ENCODE measurements around the gene ENTR1.

Gene ENTR1

DNA sequence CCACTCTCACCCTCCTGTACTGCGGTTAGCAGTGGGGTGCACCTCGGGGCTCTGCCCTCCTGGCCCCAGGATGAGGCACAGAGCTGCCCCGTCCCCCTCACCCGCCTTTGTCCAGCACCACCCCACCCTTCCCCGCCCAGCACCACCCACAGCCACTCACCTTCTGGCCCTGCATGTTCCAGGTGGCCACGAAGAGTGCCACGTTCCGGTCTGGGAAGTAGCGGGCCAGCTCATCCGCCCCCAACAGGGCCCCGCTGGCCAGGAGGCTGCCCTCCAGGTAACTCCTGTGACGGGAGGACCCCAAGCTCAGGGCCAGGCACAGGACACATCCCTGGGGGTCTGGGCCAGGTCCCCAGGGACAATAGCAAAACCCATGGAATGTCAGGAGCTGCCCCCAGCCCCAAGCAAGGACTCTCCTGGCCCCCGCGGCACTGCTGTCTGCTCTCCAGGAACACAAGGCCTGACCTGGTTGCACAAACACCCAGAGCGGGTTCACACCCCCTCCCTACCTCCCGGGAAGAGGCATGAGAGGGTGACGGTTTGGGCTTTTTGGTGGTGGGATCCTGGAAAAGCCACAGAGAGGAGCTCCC, 24.3 kb upstream of the ENTR1 start:
- TF ChIP-seq, protein P1, sequence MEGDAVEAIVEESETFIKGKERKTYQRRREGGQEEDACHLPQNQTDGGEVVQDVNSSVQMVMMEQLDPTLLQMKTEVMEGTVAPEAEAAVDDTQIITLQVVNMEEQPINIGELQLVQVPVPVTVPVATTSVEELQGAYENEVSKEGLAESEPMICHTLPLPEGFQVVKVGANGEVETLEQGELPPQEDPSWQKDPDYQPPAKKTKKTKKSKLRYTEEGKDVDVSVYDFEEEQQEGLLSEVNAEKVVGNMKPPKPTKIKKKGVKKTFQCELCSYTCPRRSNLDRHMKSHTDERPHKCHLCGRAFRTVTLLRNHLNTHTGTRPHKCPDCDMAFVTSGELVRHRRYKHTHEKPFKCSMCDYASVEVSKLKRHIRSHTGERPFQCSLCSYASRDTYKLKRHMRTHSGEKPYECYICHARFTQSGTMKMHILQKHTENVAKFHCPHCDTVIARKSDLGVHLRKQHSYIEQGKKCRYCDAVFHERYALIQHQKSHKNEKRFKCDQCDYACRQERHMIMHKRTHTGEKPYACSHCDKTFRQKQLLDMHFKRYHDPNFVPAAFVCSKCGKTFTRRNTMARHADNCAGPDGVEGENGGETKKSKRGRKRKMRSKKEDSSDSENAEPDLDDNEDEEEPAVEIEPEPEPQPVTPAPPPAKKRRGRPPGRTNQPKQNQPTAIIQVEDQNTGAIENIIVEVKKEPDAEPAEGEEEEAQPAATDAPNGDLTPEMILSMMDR (IDR thresholded peaks at IDR 0.05; ENCODE audit: low read depth, low read length), result no peak
- no peak overlapping the region for H3K4me3 ChIP-seq (ENCODE audit: low read depth, low read length)
- in situ Hi-C loops (cut with HindIII; ENCODE audit: low sequenced_read_pairs), result no loop called here
- no peak for DNase-seq (ENCODE audit: low read depth, low spot score)

DNA sequence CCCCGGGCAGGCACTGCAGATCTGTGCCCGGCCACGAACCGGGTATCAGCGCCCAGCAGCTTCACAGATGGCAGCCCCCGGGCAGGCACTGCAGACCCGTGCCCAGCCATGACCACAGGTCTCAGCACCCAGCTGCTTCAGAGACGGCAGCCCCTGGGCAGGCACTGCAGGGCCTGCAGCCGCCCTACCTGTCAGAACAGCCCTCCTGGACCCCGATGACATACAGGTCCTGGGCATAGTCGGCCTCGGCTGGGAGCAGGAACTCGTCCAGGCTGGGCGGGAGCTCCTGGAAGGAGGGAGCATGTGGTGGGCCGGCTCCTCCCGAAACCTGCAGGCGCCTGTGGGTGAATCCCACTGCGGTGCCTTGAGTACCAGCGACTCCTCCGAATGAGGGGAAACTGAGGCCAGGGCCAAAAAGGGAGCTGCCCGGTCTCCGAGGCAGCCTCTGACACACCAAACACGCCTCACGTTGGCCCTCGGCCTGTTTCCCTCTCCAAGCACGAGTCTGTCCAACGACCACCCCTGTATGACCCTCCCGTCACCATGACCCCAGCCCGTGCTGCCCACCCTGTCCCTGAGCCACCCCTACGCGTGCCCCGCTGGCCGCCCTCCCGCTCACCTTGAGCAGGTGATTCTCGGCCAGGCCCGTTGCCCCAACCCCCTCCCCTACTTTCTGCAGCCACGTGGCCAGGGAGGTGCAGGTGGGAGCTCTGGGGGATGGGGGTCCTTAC, 23.6 kb upstream of the ENTR1 start:
- TF ChIP-seq, protein P1 (IDR thresholded peaks at IDR 0.05; ENCODE audit: low read depth, low read length), result no peak
- DNase-seq (ENCODE audit: low read depth, low spot score), result no peak
- H3K4me3 ChIP-seq (ENCODE audit: low read depth, low read length), result no peak overlapping the region
- in situ Hi-C loops (cut with HindIII; ENCODE audit: low sequenced_read_pairs), result no loop called here

DNA sequence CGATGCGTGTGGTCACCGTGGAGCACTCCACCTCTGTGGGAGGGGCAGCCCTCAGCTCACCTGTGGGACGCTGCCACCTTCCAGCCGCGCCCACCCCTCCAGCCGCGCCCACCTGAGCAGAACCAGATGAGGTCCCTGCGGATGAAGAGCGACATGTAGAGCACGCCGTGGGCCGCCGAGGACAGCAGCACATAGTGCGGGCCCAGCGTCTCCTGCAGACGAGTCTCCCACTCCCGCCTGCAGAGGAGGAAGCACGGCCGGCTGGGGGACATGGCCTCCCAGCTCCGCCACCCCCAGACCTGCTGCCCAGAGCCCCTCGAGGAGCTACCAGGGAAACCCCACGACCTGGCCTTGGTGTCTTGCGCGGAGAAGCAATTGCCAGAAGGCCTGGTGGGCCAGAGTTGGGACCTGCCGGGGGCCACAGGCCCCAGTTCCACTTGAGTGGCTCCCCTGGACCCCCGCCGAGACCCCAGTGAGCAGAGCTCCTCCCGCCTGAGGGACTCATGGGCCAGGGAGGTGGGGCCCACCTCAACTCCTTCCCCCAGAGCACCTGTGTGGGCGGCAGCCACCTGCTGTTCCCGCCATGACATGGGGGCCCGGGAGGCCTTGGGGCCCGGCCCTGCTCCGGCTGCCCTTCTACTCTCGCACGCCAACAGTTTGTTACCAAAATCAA, 22.8 kb upstream of the ENTR1 start:
- in situ Hi-C loops (cut with HindIII; ENCODE audit: low sequenced_read_pairs), result no loop called here
- H3K4me3 ChIP-seq (ENCODE audit: low read depth, low read length), result no peak overlapping the region
- TF ChIP-seq, protein P1 (IDR thresholded peaks at IDR 0.05; ENCODE audit: low read depth, low read length), result no peak

DNA sequence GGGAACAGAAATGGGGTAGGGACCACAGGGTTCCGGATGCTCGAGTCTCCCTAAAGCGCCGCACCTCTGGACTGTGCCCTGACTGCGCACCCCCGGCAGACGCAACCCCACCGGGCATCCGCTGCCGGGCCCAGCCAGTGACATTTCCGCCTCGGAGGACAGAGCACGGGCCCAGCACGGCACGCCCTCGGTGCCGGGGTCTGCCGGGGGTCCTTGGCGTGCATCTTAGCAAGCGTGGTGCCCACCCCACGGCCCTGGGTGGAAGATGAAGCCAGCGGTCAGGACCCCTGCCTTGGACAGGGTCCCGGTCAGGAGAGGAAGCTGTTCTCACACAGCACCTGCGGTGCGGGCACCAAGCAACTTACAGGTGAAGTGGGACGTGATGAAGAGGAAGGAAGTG, 22.2 kb upstream of the ENTR1 start:
- in situ Hi-C loops (cut with HindIII; ENCODE audit: low sequenced_read_pairs), result no loop called here
- no peak for DNase-seq (ENCODE audit: low read depth, low spot score)
- TF ChIP-seq, protein P1 (IDR thresholded peaks at IDR 0.05; ENCODE audit: low read depth, low read length), result no peak
- H3K4me3 ChIP-seq (ENCODE audit: low read depth, low read length), result no peak overlapping the region

More for the DNA sequence above, 22.8 kb upstream of the ENTR1 start:
- DNase-seq (ENCODE audit: low read depth, low spot score), result no peak

DNA sequence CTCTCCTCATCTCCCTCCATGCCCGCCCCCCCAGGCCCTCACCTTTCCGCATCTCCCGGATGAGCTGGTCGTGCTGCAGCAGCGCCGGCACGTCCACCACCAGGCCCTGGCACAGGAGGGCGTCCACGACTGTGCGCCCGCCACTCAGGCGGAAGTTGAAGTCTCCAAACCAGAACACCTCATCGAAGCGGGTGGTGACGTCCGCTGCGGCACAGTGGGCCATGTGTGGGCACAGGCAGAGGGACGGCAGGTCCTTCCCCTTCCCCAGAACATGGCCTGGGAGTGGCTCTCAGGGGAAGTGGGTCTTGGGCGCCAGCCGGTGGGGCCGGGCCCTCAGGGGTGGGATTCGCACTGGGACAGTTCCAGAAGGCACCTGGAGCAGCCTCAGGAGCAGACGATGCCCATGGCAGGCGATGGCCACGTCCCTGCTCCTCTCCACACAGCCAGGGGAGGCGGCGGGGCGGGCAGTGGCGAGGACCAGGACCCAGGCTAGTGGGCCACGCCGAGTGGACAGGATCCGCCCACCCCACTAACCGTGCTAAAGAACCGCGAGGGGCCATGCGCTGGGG, 21.5 kb upstream of the ENTR1 start:
- in situ Hi-C loops (cut with HindIII; ENCODE audit: low sequenced_read_pairs), result no loop called here
- TF ChIP-seq, protein P1 (IDR thresholded peaks at IDR 0.05; ENCODE audit: low read depth, low read length), result no peak
- H3K4me3 ChIP-seq (ENCODE audit: low read depth, low read length), result no peak overlapping the region
- no peak for DNase-seq (ENCODE audit: low read depth, low spot score)

DNA sequence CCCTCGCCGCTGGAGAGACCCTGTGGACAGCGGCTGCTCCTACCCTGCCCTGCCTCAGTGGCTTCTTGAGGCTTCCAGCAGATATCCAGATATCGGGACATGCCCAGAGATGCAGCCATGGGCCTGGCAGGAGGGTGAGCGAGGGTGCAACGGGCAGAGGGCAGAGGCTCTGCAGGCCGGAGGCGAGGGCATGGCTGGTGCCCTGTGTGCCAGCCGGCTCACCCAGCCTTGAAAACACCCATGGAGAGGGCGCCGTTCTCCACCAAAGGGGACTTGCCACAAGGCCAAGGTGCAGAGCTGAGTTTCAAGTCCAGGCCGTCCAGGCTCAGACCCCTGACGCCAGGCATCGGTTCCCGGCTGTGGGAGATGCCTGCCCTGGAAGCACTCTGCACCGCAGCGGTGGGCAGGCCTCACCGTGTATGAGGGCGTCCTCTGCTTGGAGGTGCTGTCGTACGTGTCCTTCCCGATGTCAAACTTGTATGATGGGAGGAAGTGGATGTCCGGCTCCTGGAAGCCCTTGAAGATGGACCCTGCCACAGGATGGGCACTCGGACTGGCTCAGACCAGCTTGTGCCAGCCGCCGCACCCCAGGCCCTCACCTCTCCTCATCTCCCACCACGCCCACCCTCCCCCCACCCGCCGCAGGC, 20.3 kb upstream of the ENTR1 start:
- no peak for DNase-seq (ENCODE audit: low read depth, low spot score)
- no peak overlapping the region for H3K4me3 ChIP-seq (ENCODE audit: low read depth, low read length)
- TF ChIP-seq, protein P1 (IDR thresholded peaks at IDR 0.05; ENCODE audit: low read depth, low read length), result no peak
- in situ Hi-C loops (cut with HindIII; ENCODE audit: low sequenced_read_pairs), result no loop called here
